ENCODE data around the gene ABLIM1.

The ABLIM1 gene

DNA sequence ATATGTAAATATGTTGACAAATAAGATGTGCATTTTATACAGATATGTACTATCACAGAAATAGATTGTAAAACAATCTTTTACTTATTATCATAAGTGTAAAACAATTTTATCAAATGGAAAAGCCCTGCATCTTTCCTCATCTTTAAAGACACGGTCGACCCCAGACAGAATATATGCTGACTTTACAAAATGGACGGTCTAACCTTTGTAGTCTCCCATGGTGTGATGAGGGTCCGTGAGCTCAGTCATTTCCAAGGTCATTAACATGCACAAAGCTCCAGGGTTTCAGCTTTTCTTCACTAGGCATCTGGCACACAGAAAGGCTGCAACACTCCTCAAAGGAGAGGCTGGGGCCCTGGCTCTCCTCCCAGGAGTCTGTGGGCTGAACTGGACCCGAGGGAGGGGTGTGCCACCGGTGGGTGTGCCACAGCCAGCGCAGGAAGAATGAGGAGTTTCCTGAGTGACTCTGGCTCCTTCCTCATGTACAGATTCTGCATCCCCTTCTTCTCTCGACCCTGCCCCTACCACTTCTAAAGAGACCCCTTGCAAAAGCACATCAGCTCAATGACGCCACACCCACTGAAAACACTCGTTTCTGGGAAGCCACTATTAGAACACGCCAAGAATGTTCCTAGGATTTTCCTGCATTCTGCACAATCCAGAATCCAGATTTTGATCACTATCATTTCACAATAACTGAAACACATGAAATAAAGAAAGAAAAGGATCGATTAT lies 26.2 kb upstream of the ABLIM1 start:
- Mint-ChIP-seq H3K27ac (no peak overlapping the region), H3K36me3 (no peaks in the 10 kb centered on the region), H3K4me3 (no peak overlapping the region), H3K27me3 (no peaks in the 10 kb centered on the region), H3K4me1 (no peaks in the 10 kb centered on the region), H3K9me3 (no peaks in the 10 kb centered on the region)
- ATAC-seq, result no peak

GRCh38 chr10:114683593-114683992 lies 25.5 kb upstream of the ABLIM1 start:
- peak; percentile 27 for ATAC-seq
- Mint-ChIP-seq H3K4me1 (no peaks in the 10 kb centered on the region), H3K9me3 (no peaks in the 10 kb centered on the region), H3K27me3 (no peaks in the 10 kb centered on the region), H3K4me3 (no peak overlapping the region), H3K27ac (no peak overlapping the region), H3K36me3 (no peaks in the 10 kb centered on the region)

GRCh38 chr10:114683162-114683561 lies 25.1 kb upstream of the ABLIM1 start:
- no peak overlapping the region for H3K4me3 Mint-ChIP-seq
- no peak overlapping the region for H3K27ac Mint-ChIP-seq
- H3K36me3 Mint-ChIP-seq, result no peaks in the 10 kb centered on the region
- H3K9me3 Mint-ChIP-seq, result no peaks in the 10 kb centered on the region
- H3K27me3 Mint-ChIP-seq, result no peaks in the 10 kb centered on the region
- no peaks in the 10 kb centered on the region for H3K4me1 Mint-ChIP-seq
- ATAC-seq, result no peak

DNA sequence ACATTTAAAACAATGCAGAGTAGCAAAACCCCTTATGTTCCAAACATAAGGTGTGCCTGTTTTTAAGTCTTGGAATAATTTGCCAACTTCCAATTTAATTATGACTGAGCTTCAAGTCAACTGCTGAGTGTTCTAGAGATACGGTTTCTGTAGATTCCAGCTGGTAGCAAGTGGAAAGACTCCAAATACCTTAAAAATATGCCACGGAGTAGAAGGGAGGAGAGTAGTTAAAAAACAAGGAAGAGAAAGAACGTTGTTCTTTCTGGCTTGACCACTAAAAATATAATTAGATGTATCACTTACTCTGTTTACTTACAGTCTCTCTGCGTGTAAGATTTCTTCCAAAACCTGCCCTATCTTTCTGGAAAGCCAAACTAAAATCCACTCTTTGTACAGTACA lies 24.5 kb upstream of the ABLIM1 start:
- H3K9me3 Mint-ChIP-seq, result no peaks in the 10 kb centered on the region
- H3K27me3 Mint-ChIP-seq, result no peaks in the 10 kb centered on the region
- ATAC-seq, result no peak
- H3K36me3 Mint-ChIP-seq, result no peaks in the 10 kb centered on the region
- no peak overlapping the region for H3K27ac Mint-ChIP-seq
- H3K4me1 Mint-ChIP-seq, result no peaks in the 10 kb centered on the region
- H3K4me3 Mint-ChIP-seq, result no peak overlapping the region

DNA sequence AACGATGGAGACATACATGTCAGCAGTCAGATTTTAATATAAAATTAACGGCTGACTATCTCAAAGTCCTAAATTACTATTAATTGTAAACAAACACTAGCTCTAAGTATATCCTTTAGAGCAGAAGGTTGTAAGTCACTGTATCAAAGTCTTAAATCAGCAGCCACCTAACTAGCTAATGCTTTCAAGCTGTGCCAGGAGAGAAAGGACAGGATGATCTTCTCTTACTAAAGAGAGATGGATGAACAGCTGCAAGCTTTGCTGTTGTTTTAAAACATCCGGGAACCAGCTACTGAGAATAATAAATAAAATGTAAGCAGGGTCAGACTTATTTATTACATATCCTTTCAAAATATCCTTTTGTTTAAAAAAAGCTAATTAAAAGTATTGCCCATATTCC lies 24.0 kb upstream of the ABLIM1 start:
- H3K36me3 Mint-ChIP-seq, result no peaks in the 10 kb centered on the region
- no peaks in the 10 kb centered on the region for H3K4me1 Mint-ChIP-seq
- no peak overlapping the region for H3K4me3 Mint-ChIP-seq
- H3K9me3 Mint-ChIP-seq, result no peaks in the 10 kb centered on the region
- H3K27me3 Mint-ChIP-seq, result peaks cover 2% of the 10 kb centered on the region
- no peak overlapping the region for H3K27ac Mint-ChIP-seq
- no peak for ATAC-seq

- H3K27ac Mint-ChIP-seq, result no peak overlapping the region
- H3K36me3 Mint-ChIP-seq, result no peaks in the 10 kb centered on the region
- H3K9me3 Mint-ChIP-seq, result no peaks in the 10 kb centered on the region
- peaks cover 8% of the 10 kb centered on the region for H3K27me3 Mint-ChIP-seq
- H3K4me1 Mint-ChIP-seq, result no peaks in the 10 kb centered on the region
- no peak overlapping the region for H3K4me3 Mint-ChIP-seq
- no peak for ATAC-seq
These were observed 23.5 kb upstream of the ABLIM1 start for GRCh38 chr10:114681542-114681941.

DNA sequence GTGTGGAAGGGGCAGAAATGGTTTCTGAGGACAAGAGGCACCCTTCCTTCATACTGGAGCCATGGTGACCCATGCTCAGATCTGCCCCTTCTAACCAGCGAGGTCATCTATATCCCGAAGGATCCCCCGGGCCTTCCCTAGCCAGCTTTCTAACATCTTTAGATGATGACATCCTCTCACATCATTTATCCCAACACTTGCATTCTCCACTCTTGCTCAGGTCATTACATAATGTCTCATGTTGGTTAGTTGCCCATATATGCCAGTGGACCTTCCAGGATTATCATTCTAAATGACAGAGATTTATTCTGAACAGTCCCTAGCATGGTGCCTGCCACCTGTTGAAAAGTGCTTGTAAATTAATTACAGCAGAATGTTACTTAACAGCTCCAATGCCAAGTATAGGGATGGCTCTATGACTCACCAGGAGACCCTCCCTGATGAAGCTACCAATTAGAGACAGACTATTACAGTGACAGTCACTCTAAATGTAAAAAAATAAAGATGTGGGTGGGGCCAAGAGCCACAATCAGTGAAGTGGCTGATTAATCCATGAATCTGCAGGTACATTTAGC lies 22.6 kb upstream of the ABLIM1 start:
- Mint-ChIP-seq H3K4me3 (no peak overlapping the region), H3K9me3 (no peaks in the 10 kb centered on the region)
- no peak for ATAC-seq

GRCh38 chr10:114679552-114679951 lies 21.5 kb upstream of the ABLIM1 start:
- Mint-ChIP-seq H3K27ac (no peak overlapping the region), H3K27me3 (peaks cover 9% of the 10 kb centered on the region), H3K4me3 (no peak overlapping the region), H3K9me3 (no peaks in the 10 kb centered on the region), H3K4me1 (no peaks in the 10 kb centered on the region), H3K36me3 (no peaks in the 10 kb centered on the region)
- ATAC-seq, result no peak

More for the DNA sequence above, 22.6 kb upstream of the ABLIM1 start:
- H3K27me3 Mint-ChIP-seq, result peaks cover 9% of the 10 kb centered on the region
- H3K4me1 Mint-ChIP-seq, result no peaks in the 10 kb centered on the region
- H3K27ac Mint-ChIP-seq, result no peak overlapping the region
- H3K36me3 Mint-ChIP-seq, result no peaks in the 10 kb centered on the region

- no peaks in the 10 kb centered on the region for H3K9me3 Mint-ChIP-seq
- no peak overlapping the region for H3K4me3 Mint-ChIP-seq
- H3K36me3 Mint-ChIP-seq, result no peaks in the 10 kb centered on the region
- ATAC-seq, result no peak
- H3K27ac Mint-ChIP-seq, result no peak overlapping the region
- H3K27me3 Mint-ChIP-seq, result peaks cover 9% of the 10 kb centered on the region
- no peaks in the 10 kb centered on the region for H3K4me1 Mint-ChIP-seq
These were observed 20.7 kb upstream of the ABLIM1 start for GRCh38 chr10:114678820-114679219.

- Mint-ChIP-seq H3K4me1 (no peaks in the 10 kb centered on the region), H3K27ac (no peak overlapping the region), H3K4me3 (no peak overlapping the region), H3K36me3 (no peaks in the 10 kb centered on the region), H3K27me3 (peaks cover 9% of the 10 kb centered on the region), H3K9me3 (no peaks in the 10 kb centered on the region)
- ATAC-seq, result no peak
These were observed 20.3 kb upstream of the ABLIM1 start for GRCh38 chr10:114678336-114678735.

- Mint-ChIP-seq H3K9me3 (no peaks in the 10 kb centered on the region), H3K4me1 (no peaks in the 10 kb centered on the region), H3K36me3 (no peaks in the 10 kb centered on the region), H3K27ac (no peak overlapping the region), H3K4me3 (no peak overlapping the region), H3K27me3 (peaks cover 28% of the 10 kb centered on the region)
- no peak for ATAC-seq
These were observed 16.3 kb upstream of the ABLIM1 start for GRCh38 chr10:114674346-114674745.

DNA sequence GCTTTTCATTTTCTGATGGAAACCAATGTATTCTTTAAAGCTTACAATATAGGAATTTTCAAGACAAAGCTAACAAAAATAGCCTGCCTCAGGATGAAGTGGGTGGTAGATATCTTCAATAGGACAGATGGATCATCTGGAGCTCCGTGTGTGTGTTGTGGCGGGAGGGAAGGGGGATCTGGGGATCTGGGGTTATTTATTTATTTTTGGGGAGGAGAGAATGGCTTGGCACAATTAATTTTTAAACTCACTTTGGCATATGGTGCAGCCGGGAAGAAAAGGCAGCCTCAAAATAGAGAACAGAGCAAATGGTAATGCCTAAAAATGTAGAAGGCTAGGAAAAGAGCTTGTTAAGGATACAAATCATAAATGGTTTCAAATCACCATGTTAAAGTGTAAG lies 11.6 kb upstream of the ABLIM1 start:
- no peaks in the 10 kb centered on the region for H3K4me1 Mint-ChIP-seq
- H3K4me3 Mint-ChIP-seq, result no peak overlapping the region
- H3K9me3 Mint-ChIP-seq, result peaks cover 7% of the 10 kb centered on the region
- peaks cover 32% of the 10 kb centered on the region for H3K27me3 Mint-ChIP-seq
- ATAC-seq, result no peak
- no peaks in the 10 kb centered on the region for H3K36me3 Mint-ChIP-seq
- no peak overlapping the region for H3K27ac Mint-ChIP-seq

DNA sequence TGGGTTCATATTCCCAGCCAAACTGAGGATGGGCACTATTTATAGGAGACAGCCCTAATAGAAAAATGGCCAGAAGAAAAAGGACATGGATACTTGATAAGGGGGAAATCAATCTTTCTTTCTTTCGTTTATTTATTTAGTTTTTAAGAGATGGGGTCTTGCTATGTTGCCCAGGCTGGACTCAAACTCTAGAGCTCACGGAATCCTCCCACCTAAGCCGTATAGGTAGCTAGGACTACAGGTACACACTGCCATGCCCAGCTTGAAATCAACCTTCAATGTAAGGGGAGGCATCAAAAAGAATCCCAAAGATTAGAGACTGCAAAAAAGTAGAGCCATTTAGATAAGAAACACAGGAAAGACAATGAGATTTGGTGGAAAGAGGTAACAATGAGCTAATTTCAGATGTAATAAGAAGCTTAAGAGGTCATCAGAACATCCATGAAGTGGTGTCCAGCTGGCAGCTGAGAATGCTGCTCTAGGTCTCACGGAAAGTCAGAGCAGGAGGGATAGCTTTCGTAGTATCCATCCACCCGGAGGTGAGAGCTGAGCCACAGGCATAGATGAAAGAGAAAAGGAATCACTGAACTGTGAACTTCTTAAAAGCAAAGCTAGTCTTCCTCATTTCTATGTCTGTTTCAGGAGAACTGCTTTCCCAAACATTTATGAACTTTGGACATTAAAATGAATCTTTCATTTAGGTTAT lies 10.5 kb upstream of the ABLIM1 start:
- Mint-ChIP-seq H3K4me1 (no peaks in the 10 kb centered on the region), H3K36me3 (no peaks in the 10 kb centered on the region), H3K27ac (no peak overlapping the region), H3K4me3 (no peak overlapping the region), H3K9me3 (peaks cover 7% of the 10 kb centered on the region), H3K27me3 (peaks cover 32% of the 10 kb centered on the region)
- no peak for ATAC-seq

DNA sequence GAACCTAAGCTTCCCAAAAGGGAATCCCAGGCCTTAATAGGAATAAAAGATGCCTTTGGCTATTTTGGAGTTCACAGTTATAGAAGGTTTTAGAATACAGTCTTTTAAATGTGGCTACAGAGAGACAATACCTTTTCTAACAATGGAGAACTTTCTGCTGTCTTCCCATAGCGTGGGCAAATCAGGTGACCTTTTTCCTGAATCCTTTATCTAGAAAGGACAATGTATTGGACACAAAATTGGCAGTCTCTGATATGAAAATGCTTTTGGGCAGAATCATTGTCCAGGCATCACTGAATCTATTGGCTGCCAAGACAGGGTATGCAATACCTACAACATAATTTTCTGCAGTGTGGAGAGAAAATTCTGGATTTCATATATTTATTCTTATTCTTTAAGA lies 7.8 kb upstream of the ABLIM1 start:
- Mint-ChIP-seq H3K4me3 (no peak overlapping the region), H3K9me3 (peaks cover 7% of the 10 kb centered on the region), H3K27me3 (peaks cover 37% of the 10 kb centered on the region), H3K27ac (no peak overlapping the region), H3K4me1 (no peaks in the 10 kb centered on the region), H3K36me3 (no peaks in the 10 kb centered on the region)
- ATAC-seq, result no peak

GRCh38 chr10:114665406-114665805 lies 7.3 kb upstream of the ABLIM1 start:
- Mint-ChIP-seq H3K27ac (no peak overlapping the region), H3K36me3 (no peaks in the 10 kb centered on the region), H3K9me3 (peaks cover 7% of the 10 kb centered on the region), H3K4me1 (no peaks in the 10 kb centered on the region), H3K27me3 (peaks cover 32% of the 10 kb centered on the region), H3K4me3 (no peak overlapping the region)
- ATAC-seq, result no peak

GRCh38 chr10:114664127-114664526 lies 6.1 kb upstream of the ABLIM1 start:
- no peak for ATAC-seq
- no peaks in the 10 kb centered on the region for H3K36me3 Mint-ChIP-seq
- peaks cover 7% of the 10 kb centered on the region for H3K9me3 Mint-ChIP-seq
- peaks cover 22% of the 10 kb centered on the region for H3K27me3 Mint-ChIP-seq
- H3K4me1 Mint-ChIP-seq, result no peaks in the 10 kb centered on the region
- no peak overlapping the region for H3K27ac Mint-ChIP-seq
- no peak overlapping the region for H3K4me3 Mint-ChIP-seq

All from stimulated activated memory B cell treated with anti-CD40 and anti-IgM and Interleukin-4, amounts not matched to agents 10 μg/mL and 1 μg/mL and 100 μg/mL, for 72 hours (primary cell).